Right ventricle myocardium inferior (tissue), 1 donor: ENCODE measurements around the gene TMEM165. TPM values are rescaled to one million over a fixed set of nuclear protein-coding genes. Genes with fewer than 3 reads are reported as not detected.

Source experiments
- ATAC-seq: fragments of 200-7000 bp; cut with Tn5 transposase; one replicate; pipeline ENCODE4 v1.9.1; 2020; ENCODE audit warnings: mild to moderate bottlenecking, moderate library complexity
- DNase-seq: peaks from one replicate; pipeline ENCODE4 v3.0.0; 2021; ENCODE audit errors: missing footprints
- intact Hi-C: fragments of 100-400 bp; cut with DNase I; formaldehyde crosslinking; loops from one replicate; pipeline ENCODE4 v1.11.0; 2022
- total RNA-seq: library from RNA; stranded (reverse); fragmentation: NEBNext Ultra II Directional; extraction: Animal tissue kit (Norgen Biotek cat#: 25700); gene quantifications from one replicate; pipeline ENCODE4 v1.2.1, GENCODE V29; 2021
- donor health status: DM: no; HTN: yes; CAD: no; lungs with severe emphysema.

Gene TMEM165
- total RNA-seq, 1 donor from 2014 or later = 38.3 TPM

GRCh38 chr4:55364691-55365344 is 30.9 kb upstream of the TMEM165 start:
- no peak for ATAC-seq
- intact Hi-C loops = no loop called here

GRCh38 chr4:55365345-55365728 is 30.4 kb upstream of the TMEM165 start:
- ATAC-seq = no peak
- no peak for DNase-seq
- intact Hi-C loops = no loop called here

More at GRCh38 chr4:55364691-55365344, 30.9 kb upstream of the TMEM165 start:
- DNase-seq = no peak

GRCh38 chr4:55366621-55367020 is 29.1 kb upstream of the TMEM165 start:
- DNase-seq = no peak
- no peak for ATAC-seq
- intact Hi-C loops = no loop called here

- intact Hi-C loops = no loop called here
- no peak for DNase-seq
- no peak for ATAC-seq
Measured at GRCh38 chr4:55367084-55367722, 28.6 kb upstream of the TMEM165 start.

- intact Hi-C loops = no loop called here
- ATAC-seq = no peak
- DNase-seq = no peak
Measured at GRCh38 chr4:55369968-55370367, 25.8 kb upstream of the TMEM165 start.

GRCh38 chr4:55372259-55372658 is 23.5 kb upstream of the TMEM165 start:
- no peak for DNase-seq
- ATAC-seq = no peak
- intact Hi-C loops = no loop called here

- no peak for DNase-seq
- intact Hi-C loops = no loop called here
- ATAC-seq = no peak
Measured at GRCh38 chr4:55373461-55373860, 22.3 kb upstream of the TMEM165 start.

- intact Hi-C loops = no loop called here
- no peak for ATAC-seq
- no peak for DNase-seq
Measured at GRCh38 chr4:55376698-55377097, 19.1 kb upstream of the TMEM165 start.

GRCh38 chr4:55378617-55379467 is 16.9 kb upstream of the TMEM165 start:
- DNase-seq (no peak), ATAC-seq (no peak)
- intact Hi-C loops = no loop called here

- intact Hi-C loops = no loop called here
Measured at GRCh38 chr4:55380576-55380975, 15.2 kb upstream of the TMEM165 start.

GRCh38 chr4:55381502-55381901 is 14.3 kb upstream of the TMEM165 start:
- ATAC-seq (no peak), DNase-seq (no peak)
- intact Hi-C loops = no loop called here

More at GRCh38 chr4:55380576-55380975, 15.2 kb upstream of the TMEM165 start:
- no peak for ATAC-seq
- no peak for DNase-seq

GRCh38 chr4:55382488-55383003 is 13.2 kb upstream of the TMEM165 start:
- ATAC-seq (no peak), DNase-seq (no peak)
- intact Hi-C loops = no loop called here

GRCh38 chr4:55385201-55385649 is 10.5 kb upstream of the TMEM165 start:
- intact Hi-C loops = no loop called here
- no peak for ATAC-seq
- no peak for DNase-seq

GRCh38 chr4:55386073-55386472 is 9.7 kb upstream of the TMEM165 start:
- ATAC-seq = no peak

GRCh38 chr4:55386840-55387239 is 8.9 kb upstream of the TMEM165 start:
- DNase-seq (no peak), ATAC-seq (no peak)
- intact Hi-C loops = no loop called here

More at GRCh38 chr4:55386073-55386472, 9.7 kb upstream of the TMEM165 start:
- DNase-seq = no peak
- intact Hi-C loops = no loop called here

- no peak for ATAC-seq
- no peak for DNase-seq
- intact Hi-C loops = no loop called here
Measured at GRCh38 chr4:55393461-55394320, 2.1 kb upstream of the TMEM165 start.

GRCh38 chr4:55395218-55395528 is 584 bp upstream of the TMEM165 start:
- intact Hi-C loops = loop anchor here (5.0 kb wide), 2 partner anchors 152 to 457 kb away; partner anchors contain the start of genes CLOCK and EXOC1

GRCh38 chr4:55396308-55397125 is 760 bp downstream of the TMEM165 start:
- intact Hi-C loops = loop anchor here (1.0 to 5.0 kb wide), 3 partner anchors 49 to 456 kb away; partner anchors contain the start of genes CLOCK and EXOC1
- ATAC-seq = peak; percentile 45
- peak; percentile 75 for DNase-seq

More at GRCh38 chr4:55395218-55395528, 584 bp upstream of the TMEM165 start:
- no peak for DNase-seq
- ATAC-seq = peak; percentile 1
